ENCODE results near the gene TUSC2. TPM values are rescaled to one million over a fixed set of nuclear protein-coding genes. Genes with fewer than 3 reads are reported as not detected.

Gene TUSC2
- total and polyA plus RNA-seq, 2 of the 8 experiments (the other 6 are each of a cell fraction or from before 2014, with no cell fraction given): 33.3 to 65.4 TPM

- H4K8ac ChIP-seq (ENCODE audit: extremely low read depth, insufficient read depth, low read length): peak within 1 kb of the TSS; percentile 69; the same call in 1 of the 2 replicates
- no peak within 1 kb of the TSS for H3K4ac ChIP-seq (replicated peaks; ENCODE audit: insufficient read length, low read depth, low read length)
- FAIRE-seq (no peak), DNase-seq (ENCODE audit: low read depth in 1 of 2, low spot score in 2 of 2) (peak; percentile 72 to 93)
- H2BK12ac ChIP-seq (ENCODE audit: low read depth, low read length): peak within 1 kb of the TSS; percentile 85; the same call in 1 of the 2 replicates
- peak within 1 kb of the TSS; percentile 100 for H3K18ac ChIP-seq (ENCODE audit: extremely low read depth, low read length)
- CTCF ChIA-PET (ENCODE audit: partially characterized antibody): interaction anchor here (0.7 to 13.4 kb wide), 13 partner anchors 11 to 281 kb away, joined by 3 to 136 read pairs (median 8); partner anchors contain the start of gene TMEM115
- peak within 1 kb of the TSS; percentile 85 for H4K91ac ChIP-seq (replicated peaks; ENCODE audit: insufficient read length, low read length)
- no peak within 1 kb of the TSS for H2BK20ac ChIP-seq (ENCODE audit: low read length)
- H2AFZ ChIP-seq (ENCODE audit: low read length): peak within 1 kb of the TSS; percentile 88; the same call in 1 of the 2 replicates
- peaks cover 12% of the 10 kb centered on the region for H3K23me2 ChIP-seq (ENCODE audit: low read depth, low read length)
- H2AK5ac ChIP-seq (ENCODE audit: low read depth, low read length): no peak within 1 kb of the TSS
- no peaks in the 10 kb centered on the region for H3K9me3 ChIP-seq (ENCODE audit: insufficient read depth in 2 of 2, low read depth in 1 of 2, low read length in 1 of 2)
- no peak within 1 kb of the TSS for H3K27ac ChIP-seq (ENCODE audit: low read depth, low read length)
- peaks cover 4 to 7% (median 6%) of the 10 kb centered on the region in 4 experiments; a peak in 5 of 8 replicates for H3K36me3 ChIP-seq (ENCODE audit: control insufficient read depth in 2 of 4, insufficient read depth in 4 of 4, low read length in 3 of 4)
- no peak within 1 kb of the TSS for H3K23ac ChIP-seq (ENCODE audit: insufficient read length)
- H3K4me1 ChIP-seq (replicated peaks in 1 of 4; ENCODE audit: control insufficient read depth in 3 of 4, insufficient read depth in 4 of 4, low read length in 3 of 4): peaks cover 0 to 11% (median 8%) of the 10 kb centered on the region in 4 experiments; a peak in 5 of 7 replicates
- peak within 1 kb of the TSS; percentile 79 to 87 (median 82) for H3K4me3 ChIP-seq (ENCODE audit: extremely low read depth in 1 of 4, insufficient read depth in 2 of 4, low read depth in 3 of 4, low read length in 4 of 4)
- H2BK5ac ChIP-seq (ENCODE audit: low read depth, low read length): peak within 1 kb of the TSS; percentile 94; the same call in 1 of the 2 replicates
- peak within 1 kb of the TSS; percentile 93 for H4K5ac ChIP-seq (ENCODE audit: insufficient read length, low read depth, low read length)
- no peak within 1 kb of the TSS for H3K56ac ChIP-seq (replicated peaks; ENCODE audit: insufficient read length, low read depth, low read length)
- peaks cover 0 to 4% (median 4%) of the 10 kb centered on the region in 4 experiments; a peak in 4 of 7 replicates for H3K27me3 ChIP-seq (replicated peaks in 1 of 4; ENCODE audit: control insufficient read depth in 3 of 4, extremely low read depth in 1 of 4, insufficient read depth in 3 of 4, low read length in 3 of 4)
- no peaks in the 10 kb centered on the region for H3K79me2 ChIP-seq (ENCODE audit: control insufficient read depth in 1 of 2, insufficient read depth in 2 of 2, low read length in 2 of 2)
- peak within 1 kb of the TSS; percentile 93; the same call in 1 of the 2 replicates for H2BK15ac ChIP-seq (ENCODE audit: low read length)
- POLR2A ChIA-PET (ENCODE audit: partially characterized antibody): interaction anchor here (0.5 to 5.3 kb wide), 9 partner anchors 10 to 219 kb away, joined by 3 to 22 read pairs (median 4); partner anchors contain the start of genes HEMK1 and RASSF1
- no peaks in the 10 kb centered on the region; the same call in 1 of the 2 replicates for H3K79me1 ChIP-seq (ENCODE audit: low read depth, low read length)
- H4K20me1 ChIP-seq (replicated peaks in 1 of 2; ENCODE audit: control insufficient read depth in 1 of 2, insufficient read depth in 2 of 2, low read length in 2 of 2): peaks cover 3% of the 10 kb centered on the region in 2 experiments
- H3K14ac ChIP-seq (ENCODE audit: insufficient read length): no peak within 1 kb of the TSS
- peak within 1 kb of the TSS; percentile 64 to 90 for H3K4me2 ChIP-seq (ENCODE audit: insufficient read depth in 1 of 2, low read depth in 2 of 2, low read length in 2 of 2)
- no peak within 1 kb of the TSS for H2BK120ac ChIP-seq (replicated peaks; ENCODE audit: low read depth, low read length)
- WGBS, 2 experiments (ENCODE audit: extremely low coverage in 1 of 2, insufficient coverage in 1 of 2, insufficient read length in 1 of 2, insufficient replicate concordance in 2 of 2, low coverage in 1 of 2, low lambda C conversion rate in 2 of 2, missing lambda C conversion rate in 1 of 2): 4% methylated on average over 64 of the region's 64 CpGs; no CpG with 5 or more reads in 1 of the 2 experiments
- peak within 1 kb of the TSS in 3 of 4 experiments; percentile 41 to 60 (median 46); a peak in 6 of 7 replicates for H3K9ac ChIP-seq (replicated peaks in 1 of 4; ENCODE audit: extremely low read depth in 1 of 4, low read depth in 3 of 4, low read length in 3 of 4)
- TF ChIP-seq RNF2 (IDR thresholded peaks at IDR 0.05; ENCODE audit: borderline replicate concordance, low read depth, low read length, missing control alignments, poor library complexity, severe bottlenecking): no peak
- TF ChIP-seq BACH1 (IDR thresholded peaks at IDR 0.05; ENCODE audit: low read length): 0 out of 2 replicates have a peak, but pooled peaks have one; percentile 19
- TF ChIP-seq BCL11A (IDR thresholded peaks at IDR 0.05; ENCODE audit: low read depth in 2 of 2, low read length in 2 of 2): no peak
- TF ChIP-seq TBP (IDR thresholded peaks at IDR 0.05; ENCODE audit: low read depth, low read length): no peak
- peak in 1 of 2 experiments; percentile 59; a peak in 2 of 3 replicates for TF ChIP-seq POLR2A (IDR thresholded peaks at IDR 0.05; ENCODE audit: control extremely low read depth in 1 of 2, low read depth in 2 of 2, low read length in 2 of 2)
- TF ChIP-seq CBX5 (IDR thresholded peaks at IDR 0.05; ENCODE audit: low read depth, low read length): no peak
- TF ChIP-seq GABPA (IDR thresholded peaks at IDR 0.05; ENCODE audit: borderline replicate concordance, insufficient read depth, low read length): peak; percentile 47; the same call in 1 of the 2 replicates
- TF ChIP-seq CREB1 (IDR thresholded peaks at IDR 0.05): peak; percentile 88
- no peak for TF ChIP-seq POU5F1 (IDR thresholded peaks at IDR 0.05; ENCODE audit: low read depth, low read length)
- peak; percentile 72 for TF ChIP-seq NRF1 (IDR thresholded peaks at IDR 0.05; ENCODE audit: low read depth, low read length)
- TF ChIP-seq PHF8 (conservative IDR thresholded peaks at IDR 0.05; ENCODE audit: low read depth, low read length): peak; percentile 83
Measured at GRCh38 chr3:50350527-50351322, 22.7 kb upstream of the TUSC2 start, which contains the start of the genes CYB561D2 and NPRL2. TSS of gene CYB561D2 (plus strand) at chr3:50350862. CDS start at chr3:50351434, 572 bp downstream. TSS of gene NPRL2 (minus strand) at chr3:50350775. CDS start at chr3:50350652, 123 bp downstream.
